Psoas muscle (tissue), 8 donors: Measurements from ENCODE around the gene HS3ST3A1. TPM values are rescaled to one million over a fixed set of nuclear protein-coding genes. Genes with fewer than 3 reads are reported as not detected.

Experiments used
- ATAC-seq, 4 donors: fragments of 200-7000 bp; cut with Tn5 transposase; one replicate each; pipeline ENCODE4 v1.9.1; 2020; ENCODE audit warnings: moderate library complexity in 3 of 4, mild to moderate bottlenecking in 2 of 4
- DNase-seq, 2 donors: peaks; one replicate each; pipeline ENCODE4 v3.0.0-alpha.2; 2020
- H3K27ac ChIP-seq: fragments of 200-600 bp; one replicate; pipeline ENCODE4 v1.8.0; 2022
- H3K27me3 ChIP-seq, 3 donors: fragments of 200-600 bp in 1 of 3; one replicate each; pipeline versions ENCODE4 v1.6.1 to v1.8.0; 2013 to 2022; ENCODE audit warnings: low read length in 2 of 3, mild to moderate bottlenecking in 2 of 3, moderate library complexity in 1 of 3; ENCODE audit not compliant: insufficient read depth in 3 of 3
- H3K36me3 ChIP-seq, 2 donors: fragments of 200-600 bp in 1 of 2; one replicate each; pipeline versions ENCODE4 v1.6.1 to v1.8.0; 2013 to 2022; ENCODE audit warnings: low read depth in 1 of 2, mild to moderate bottlenecking in 1 of 2, moderate library complexity in 1 of 2; ENCODE audit not compliant: insufficient read depth in 1 of 2
- H3K4me1 ChIP-seq: fragments of 200-600 bp; one replicate; pipeline ENCODE4 v1.8.0; 2022
- H3K4me3 ChIP-seq: fragments of 200-600 bp; one replicate; pipeline ENCODE4 v1.8.0; 2022; ENCODE audit warnings: mild to moderate bottlenecking
- H3K9me3 ChIP-seq: fragments of 200-600 bp; one replicate; pipeline ENCODE4 v1.8.0; 2022
- WGBS, 3 donors: extraction: QIAGEN DNeasy Blood & Tissue Kit; methylation state at CpG; one replicate each; pipeline versions ENCODE4 v1.1.6 to v1.1.7; 2013; 5-methylcytosine and 5-hydroxymethylcytosine counted together
- intact Hi-C, 2 donors: fragments of 100-400 bp; cut with DNase I; formaldehyde crosslinking; loops; one replicate each; pipeline versions ENCODE4 v1.11.0 to v1.14.2; 2022
- polyA plus RNA-seq, 3 donors: library from polyadenylated mRNA; stranded (reverse); fragments of 200-250 nt; gene quantifications; one replicate each; pipeline ENCODE4 v1.2.3, GENCODE V29; 2013
- total RNA-seq, 4 donors: library from RNA; stranded (reverse); fragmentation: NEBNext Ultra II Directional in 2 of 4; extraction: Animal tissue kit (Norgen Biotek cat#: 25700) in 2 of 4; gene quantifications; one replicate each; pipeline versions ENCODE4 v1.2.1 to v1.2.4, GENCODE V29; 2021 to 2023
- TF ChIP-seq, protein P1 (sequence below): fragments of 200-600 bp; IDR thresholded peaks from one replicate; pipeline ENCODE4 v1.8.0; 2022; ENCODE audit warnings: antibody characterized with exemption
- donor health status: healthy with polysubstance abuse.
- donor health status: DM: no; HTN: no; CAD: no; lungs with moderate emphysema.
- donor health status: Bipolar disorder and iron deficiency.
- donor health status: healthy.
- donor health status: DM: yes; HTN: yes; CAD: no.
- donor health status: DM: no; HTN: no; CAD: no.
- donor health status: DM: no; HTN: no; CAD: no.
- donor health status: DM: yes; HTN: yes; CAD: no.

Gene HS3ST3A1
- total and polyA plus RNA-seq, 7 donors, result 0.13 to 0.64 (median 0.44) TPM; not detected in 2

GRCh38 chr17:13561606-13562270 lies 40.0 kb downstream of the HS3ST3A1 start:
- WGBS, 3 donors, result 43 to 63% (median 48%) methylated on average over 14 of the region's 14 CpGs
- Histone ChIP-seq H3K27me3 (peaks cover 0 to 3% (median 0%) of the 10 kb centered on the region in 3 donors), H3K27ac (no peak overlapping the region), H3K4me3 (no peak overlapping the region), H3K4me1 (no peaks in the 10 kb centered on the region), H3K9me3 (no peaks in the 10 kb centered on the region), H3K36me3 (no peaks in the 10 kb centered on the region)
- intact Hi-C loops, result no loop called here
- DNase-seq (no peak), ATAC-seq (no peak)
- TF ChIP-seq, protein P1, sequence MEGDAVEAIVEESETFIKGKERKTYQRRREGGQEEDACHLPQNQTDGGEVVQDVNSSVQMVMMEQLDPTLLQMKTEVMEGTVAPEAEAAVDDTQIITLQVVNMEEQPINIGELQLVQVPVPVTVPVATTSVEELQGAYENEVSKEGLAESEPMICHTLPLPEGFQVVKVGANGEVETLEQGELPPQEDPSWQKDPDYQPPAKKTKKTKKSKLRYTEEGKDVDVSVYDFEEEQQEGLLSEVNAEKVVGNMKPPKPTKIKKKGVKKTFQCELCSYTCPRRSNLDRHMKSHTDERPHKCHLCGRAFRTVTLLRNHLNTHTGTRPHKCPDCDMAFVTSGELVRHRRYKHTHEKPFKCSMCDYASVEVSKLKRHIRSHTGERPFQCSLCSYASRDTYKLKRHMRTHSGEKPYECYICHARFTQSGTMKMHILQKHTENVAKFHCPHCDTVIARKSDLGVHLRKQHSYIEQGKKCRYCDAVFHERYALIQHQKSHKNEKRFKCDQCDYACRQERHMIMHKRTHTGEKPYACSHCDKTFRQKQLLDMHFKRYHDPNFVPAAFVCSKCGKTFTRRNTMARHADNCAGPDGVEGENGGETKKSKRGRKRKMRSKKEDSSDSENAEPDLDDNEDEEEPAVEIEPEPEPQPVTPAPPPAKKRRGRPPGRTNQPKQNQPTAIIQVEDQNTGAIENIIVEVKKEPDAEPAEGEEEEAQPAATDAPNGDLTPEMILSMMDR, result no peak

- 50 to 68% (median 61%) methylated on average over 1 of the region's 1 CpG for WGBS, 3 donors
- TF ChIP-seq, protein P1, result no peak
Measured at GRCh38 chr17:13560935-13561334, 40.8 kb downstream of the HS3ST3A1 start.

DNA sequence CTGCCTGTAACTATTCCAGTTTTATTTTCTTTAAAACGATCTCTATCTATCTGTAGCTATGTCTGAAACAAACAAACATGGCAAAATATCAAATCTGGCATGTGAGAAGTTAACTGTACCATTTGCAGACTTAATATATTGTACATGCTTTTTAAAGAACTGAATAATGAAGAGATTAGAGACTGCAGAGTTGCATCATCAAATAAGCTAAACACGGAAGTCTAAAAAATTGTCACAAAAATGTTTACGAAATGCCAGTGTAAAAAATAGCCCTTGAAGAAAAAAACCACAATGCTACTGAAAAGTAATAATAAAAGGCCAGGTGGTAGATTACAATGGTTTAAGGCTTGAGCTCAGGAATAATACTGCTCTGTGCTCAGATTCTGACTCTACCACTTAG lies 43.1 kb downstream of the HS3ST3A1 start:
- intact Hi-C loops, result no loop called here
- Histone ChIP-seq H3K27me3 (peaks cover 0 to 3% (median 0%) of the 10 kb centered on the region in 3 donors), H3K4me3 (no peak overlapping the region), H3K9me3 (no peaks in the 10 kb centered on the region), H3K4me1 (no peaks in the 10 kb centered on the region), H3K27ac (no peak overlapping the region), H3K36me3 (no peaks in the 10 kb centered on the region)
- WGBS, 3 donors, result 57 to 71% (median 63%) methylated on average over 3 of the region's 3 CpGs
- no peak for DNase-seq
- no peak for ATAC-seq
- TF ChIP-seq, protein P1, result no peak

More at GRCh38 chr17:13560935-13561334, 40.8 kb downstream of the HS3ST3A1 start:
- Histone ChIP-seq H3K4me3 (no peak overlapping the region), H3K9me3 (no peaks in the 10 kb centered on the region), H3K27me3 (peaks cover 0 to 3% (median 0%) of the 10 kb centered on the region in 3 donors), H3K36me3 (no peaks in the 10 kb centered on the region), H3K27ac (no peak overlapping the region), H3K4me1 (no peaks in the 10 kb centered on the region)
- DNase-seq (no peak), ATAC-seq (no peak)
- intact Hi-C loops, result no loop called here

- intact Hi-C loops, result no loop called here
Measured at GRCh38 chr17:13557077-13557476, 44.7 kb downstream of the HS3ST3A1 start.

More at GRCh38 chr17:13557077-13557476, 44.7 kb downstream of the HS3ST3A1 start:
- WGBS, 3 donors, result 91 to 94% (median 93%) methylated on average over 6 of the region's 6 CpGs
- H3K27ac ChIP-seq, result no peak overlapping the region
- DNase-seq, result no peak
- TF ChIP-seq, protein P1, result no peak
- no peaks in the 10 kb centered on the region for H3K9me3 ChIP-seq
- H3K27me3 ChIP-seq, result peaks cover 0 to 3% (median 0%) of the 10 kb centered on the region in 3 donors
- no peak for ATAC-seq
- H3K36me3 ChIP-seq, result no peaks in the 10 kb centered on the region
- H3K4me1 ChIP-seq, result no peaks in the 10 kb centered on the region
- no peak overlapping the region for H3K4me3 ChIP-seq
